GM11168 (cell line): ENCODE measurements around the gene HDGFL2.

Experiments used
- in situ Hi-C: fragments of 300-500 bp; cut with MboI; formaldehyde crosslinking; loops from one replicate; pipeline ENCODE4 v1.12.0; 2022; ENCODE audit warnings: low sequenced_read_pairs; ENCODE audit not compliant: unreplicated experiment

Gene HDGFL2

DNA sequence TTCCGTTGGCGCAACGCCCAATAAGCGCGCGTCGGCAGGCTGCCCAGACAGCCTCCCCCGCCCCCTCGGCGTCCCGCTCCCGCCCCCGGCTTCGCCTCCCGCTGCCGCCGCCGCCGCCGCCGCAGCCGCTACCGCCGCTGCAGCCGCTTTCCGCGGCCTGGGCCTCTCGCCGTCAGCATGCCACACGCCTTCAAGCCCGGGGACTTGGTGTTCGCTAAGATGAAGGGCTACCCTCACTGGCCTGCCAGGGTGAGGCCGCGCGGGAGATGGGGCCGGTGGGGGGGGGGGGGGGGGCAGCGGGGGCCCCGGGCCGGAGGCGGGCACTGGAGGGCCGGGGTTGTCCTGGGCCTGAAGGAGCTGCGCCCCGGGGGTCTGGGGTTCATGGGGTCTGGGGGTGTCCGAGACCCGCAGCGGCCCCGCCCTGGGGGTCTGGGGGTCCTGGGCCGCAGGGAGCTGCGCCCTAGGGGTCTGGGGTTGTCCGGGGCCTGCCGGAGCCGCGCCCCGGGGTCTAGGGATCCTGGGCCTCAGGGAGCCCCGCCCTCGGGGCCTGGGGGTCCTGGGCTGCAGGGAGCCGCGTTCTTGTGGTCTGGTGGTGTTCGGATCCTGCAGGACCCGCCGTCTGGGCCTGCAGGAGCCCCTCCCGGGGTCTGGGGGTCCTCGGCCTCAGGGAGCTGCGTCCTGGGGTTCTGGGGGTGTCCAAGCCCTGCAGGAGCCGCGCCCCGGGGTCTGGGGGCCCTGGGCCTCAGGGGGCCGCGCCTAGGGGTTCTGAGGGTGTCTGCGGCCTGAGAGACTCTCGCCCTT is at the start of gene HDGFL2:
HDGFL2 (plus strand) TSS at position 124 of the 801 bp plus-strand sequence; CDS start at position 178, 54 bp downstream.
- in situ Hi-C loops, result no loop called here

DNA sequence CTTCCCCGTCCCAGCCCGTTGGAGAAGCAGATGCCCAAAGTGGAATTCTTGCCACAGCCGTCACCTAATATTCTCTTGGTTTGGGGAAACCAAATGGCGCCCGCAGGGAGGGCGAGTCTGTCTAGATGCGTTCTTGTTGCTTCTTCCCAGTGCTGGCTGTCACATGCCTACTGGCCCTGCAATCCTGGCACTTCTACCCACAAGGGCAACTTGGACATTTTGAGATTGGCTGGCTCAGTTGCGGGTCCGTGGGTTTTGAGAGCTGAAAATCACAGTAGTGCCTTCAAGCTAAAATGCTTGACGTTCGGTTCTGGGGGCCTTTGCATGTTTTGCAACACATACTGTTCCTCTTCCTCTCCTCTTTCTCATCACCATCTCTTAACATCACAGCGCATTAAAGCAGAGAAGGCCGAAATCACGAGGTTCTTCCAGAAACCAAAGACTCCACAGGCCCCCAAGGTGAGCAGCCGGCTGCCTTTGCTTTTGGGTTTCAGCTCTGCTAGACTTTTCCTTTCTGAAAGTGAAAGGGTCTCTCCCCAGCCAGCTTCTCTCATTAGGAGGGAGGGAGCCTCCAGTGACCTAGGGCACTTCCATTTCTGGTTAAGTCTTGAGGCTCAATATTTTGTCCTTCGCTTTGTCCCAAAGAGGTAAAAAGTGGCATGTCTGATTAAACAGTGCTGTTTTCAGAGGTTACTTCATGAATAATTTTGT is 48.5 kb upstream of the HDGFL2 start:
- in situ Hi-C loops, result no loop called here

DNA sequence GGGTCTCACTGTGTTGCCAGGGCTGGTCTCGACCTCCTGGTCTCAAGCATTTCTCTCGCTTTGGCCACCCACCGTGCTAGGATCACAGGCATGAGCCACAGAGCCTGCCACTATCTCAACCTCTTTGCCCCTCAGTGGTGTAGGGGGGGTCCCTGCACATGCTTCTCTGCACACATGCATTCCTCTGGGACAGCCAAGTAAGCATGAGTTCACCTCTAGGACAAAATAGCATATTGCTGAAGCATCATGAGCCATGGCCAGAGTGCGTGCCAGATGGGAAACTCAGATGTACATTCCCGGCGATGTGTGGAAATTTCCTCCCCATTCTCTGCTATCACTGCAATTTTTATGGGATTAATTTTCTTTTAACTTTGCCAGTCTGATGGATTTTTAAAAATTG is 46.6 kb upstream of the HDGFL2 start:
- in situ Hi-C loops, result loop anchor here (5.0 kb wide), 1 partner anchor 37 kb away; no protein-coding TSS in a partner anchor

DNA sequence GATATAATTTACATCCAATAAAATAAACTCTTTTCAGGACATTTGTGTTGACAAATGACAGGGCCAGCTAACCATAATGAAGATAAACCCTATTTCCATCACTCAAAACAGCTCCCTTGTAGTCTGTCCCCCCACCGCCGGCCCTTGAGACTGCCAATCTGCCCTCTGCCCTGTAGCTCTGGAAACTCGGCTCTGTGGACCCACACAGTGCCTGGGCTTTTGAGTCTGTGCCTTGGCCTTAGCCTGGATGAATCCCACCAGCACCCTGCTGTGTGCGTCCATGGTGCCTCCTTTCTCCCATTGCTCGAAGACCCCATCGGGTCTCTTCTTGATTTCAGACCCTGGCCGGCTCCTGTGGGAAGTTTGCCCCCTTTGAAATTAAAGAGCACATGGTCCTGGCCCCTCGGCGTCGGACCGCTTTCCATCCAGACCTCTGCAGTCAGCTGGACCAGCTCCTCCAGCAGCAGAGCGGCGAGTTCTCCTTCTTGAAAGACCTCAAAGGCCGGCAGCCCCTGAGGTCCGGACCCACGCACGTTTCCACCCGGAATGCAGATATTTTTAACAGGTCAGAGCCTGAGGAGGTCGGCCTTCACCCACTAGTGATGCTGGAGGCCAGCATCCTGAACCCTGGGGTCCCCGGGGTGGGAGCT is 43.6 kb upstream of the HDGFL2 start:
- in situ Hi-C loops, result loop anchor here (5.0 kb wide), 1 partner anchor 34 kb away; no protein-coding TSS in a partner anchor

DNA sequence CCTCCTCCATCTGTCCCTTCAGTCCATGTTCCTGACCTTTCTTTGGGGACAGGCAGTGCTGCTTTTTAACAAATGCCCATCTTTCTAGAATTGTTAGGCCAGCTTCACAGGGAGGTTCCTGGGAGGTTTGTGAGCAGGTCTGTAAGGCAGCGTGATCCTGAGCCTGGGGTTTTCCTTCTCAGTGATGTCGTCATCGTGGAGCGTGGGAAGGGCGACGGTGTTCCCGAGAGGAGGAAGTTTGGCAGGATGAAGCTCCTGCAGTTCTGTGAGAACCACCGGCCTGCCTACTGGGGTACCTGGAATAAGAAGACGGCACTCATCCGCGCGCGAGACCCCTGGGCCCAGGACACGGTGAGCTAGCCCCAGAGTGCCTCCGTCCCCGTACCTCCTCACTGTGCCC is 42.8 kb upstream of the HDGFL2 start:
- in situ Hi-C loops, result loop anchor here (5.0 kb wide), 1 partner anchor 33 kb away; no protein-coding TSS in a partner anchor

DNA sequence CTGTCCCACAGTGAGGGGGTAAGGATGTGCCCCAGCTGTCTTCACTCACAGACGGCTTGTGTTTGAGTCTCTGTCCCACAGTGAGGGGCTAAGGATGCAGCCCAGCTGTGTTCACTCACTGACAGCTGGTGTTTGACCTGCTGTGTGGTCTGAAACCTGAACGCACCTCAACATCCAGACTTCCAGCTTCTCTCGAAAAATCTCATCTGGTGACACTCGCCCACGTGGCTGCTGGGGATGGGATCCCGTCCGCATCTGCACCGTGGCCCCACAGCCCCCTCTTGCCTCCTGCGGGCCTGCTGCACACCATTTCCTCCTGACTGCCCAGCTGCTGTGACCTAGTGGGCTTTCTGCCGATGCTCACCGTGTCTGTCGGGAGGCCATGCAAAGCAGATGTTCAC is 42.3 kb upstream of the HDGFL2 start:
- in situ Hi-C loops, result loop anchor here (5.0 kb wide), 1 partner anchor 33 kb away; no protein-coding TSS in a partner anchor

DNA sequence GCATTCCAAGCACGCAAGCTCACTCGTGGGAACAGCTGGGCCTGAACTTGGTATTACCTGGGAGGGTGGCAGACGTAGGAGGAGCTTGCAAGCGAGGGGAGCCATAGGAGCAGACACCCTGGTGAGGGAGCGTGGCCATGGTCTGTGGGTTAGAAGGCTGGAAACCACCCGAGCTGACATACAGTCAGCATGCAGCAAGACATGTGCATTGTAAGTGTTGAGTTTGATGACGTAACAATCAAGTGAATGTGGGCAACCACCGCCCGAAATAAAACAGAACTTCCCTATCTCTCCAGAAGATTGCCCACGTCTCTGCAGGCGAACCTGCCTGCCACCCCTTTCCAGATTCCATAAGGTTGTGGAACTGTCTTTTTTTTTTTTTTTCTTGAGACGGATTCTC is 41.3 kb upstream of the HDGFL2 start:
- in situ Hi-C loops, result no loop called here

DNA sequence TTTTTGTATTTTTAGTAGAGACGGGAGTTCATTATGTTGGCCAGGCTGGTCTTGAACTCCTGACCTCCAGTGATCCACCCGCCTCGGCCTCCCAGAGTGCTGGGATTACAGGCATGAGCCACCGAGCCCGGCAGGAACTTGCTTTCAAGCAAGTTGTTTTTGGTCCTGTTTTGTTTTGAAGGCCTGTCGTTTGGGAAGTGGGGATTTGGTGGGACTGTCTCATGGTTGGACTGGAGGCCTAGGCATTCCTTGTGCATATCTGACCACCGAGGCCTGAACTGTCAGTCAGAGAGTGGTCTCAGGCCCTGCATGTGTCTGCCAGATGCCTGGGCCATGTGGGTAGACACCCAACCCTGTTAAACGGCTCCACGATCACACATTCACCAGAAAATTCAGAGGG is 40.8 kb upstream of the HDGFL2 start:
- in situ Hi-C loops, result no loop called here

DNA sequence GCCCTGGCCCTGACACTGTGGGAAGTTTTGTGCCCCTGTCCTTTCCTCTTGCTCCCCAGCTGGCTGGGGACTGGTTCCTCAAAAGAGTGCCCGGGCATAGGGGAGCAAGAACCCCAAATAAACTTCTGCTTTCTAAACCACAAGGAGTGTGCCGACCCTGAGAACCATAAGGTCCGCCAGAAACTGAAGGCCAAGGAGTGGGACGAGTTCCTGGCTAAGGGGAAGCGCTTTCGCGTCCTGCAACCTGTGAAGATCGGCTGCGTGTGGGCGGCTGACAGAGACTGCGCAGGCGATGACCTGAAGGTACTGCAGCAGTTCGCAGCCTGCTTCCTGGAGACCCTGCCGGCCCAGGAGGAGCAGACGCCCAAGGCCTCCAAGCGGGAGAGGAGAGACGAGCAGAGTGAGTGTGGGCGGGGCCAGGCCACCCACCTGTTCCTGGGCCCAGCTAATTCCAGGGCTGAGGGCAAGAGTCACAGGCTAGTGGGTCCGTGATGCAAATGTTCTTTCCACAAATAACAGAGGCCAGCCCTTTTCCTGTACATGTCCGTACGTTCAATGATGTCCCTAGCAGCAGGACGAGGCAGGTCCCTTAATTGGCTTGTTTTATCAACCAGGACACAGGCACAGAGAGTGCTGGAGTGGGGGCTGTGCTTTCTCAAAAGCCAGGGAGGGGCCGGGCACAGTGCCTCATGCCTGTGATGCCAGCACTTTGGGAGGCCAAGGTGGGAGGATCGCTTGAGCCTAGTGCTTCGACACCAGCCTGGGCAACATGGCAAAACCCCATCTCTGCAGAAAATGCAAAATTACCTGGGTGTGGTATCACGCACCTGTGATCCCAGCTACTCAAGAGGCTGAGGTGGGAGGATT is 40.1 kb upstream of the HDGFL2 start:
- in situ Hi-C loops, result no loop called here

DNA sequence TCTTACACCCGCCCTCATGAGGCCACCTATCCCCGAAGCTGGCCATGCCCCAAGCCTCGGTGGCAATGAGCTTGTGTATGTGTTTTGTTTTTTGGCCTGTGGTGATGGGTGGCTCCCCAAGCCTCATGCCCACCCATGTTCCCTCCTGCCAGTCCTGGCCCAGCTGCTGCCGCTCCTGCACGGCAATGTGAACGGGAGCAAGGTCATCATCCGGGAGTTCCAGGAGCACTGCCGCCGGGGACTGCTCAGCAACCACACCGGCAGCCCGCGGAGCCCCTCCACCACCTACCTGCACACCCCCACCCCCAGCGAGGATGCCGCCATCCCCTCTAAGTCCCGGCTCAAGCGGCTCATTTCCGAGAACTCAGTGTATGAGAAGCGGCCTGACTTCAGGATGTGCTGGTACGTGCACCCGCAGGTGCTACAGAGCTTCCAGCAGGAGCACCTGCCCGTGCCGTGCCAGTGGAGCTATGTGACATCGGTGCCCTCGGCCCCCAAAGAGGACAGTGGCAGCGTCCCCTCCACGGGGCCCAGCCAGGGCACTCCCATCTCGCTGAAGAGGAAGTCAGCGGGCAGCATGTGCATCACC is 39.1 kb upstream of the HDGFL2 start:
- in situ Hi-C loops, result no loop called here

DNA sequence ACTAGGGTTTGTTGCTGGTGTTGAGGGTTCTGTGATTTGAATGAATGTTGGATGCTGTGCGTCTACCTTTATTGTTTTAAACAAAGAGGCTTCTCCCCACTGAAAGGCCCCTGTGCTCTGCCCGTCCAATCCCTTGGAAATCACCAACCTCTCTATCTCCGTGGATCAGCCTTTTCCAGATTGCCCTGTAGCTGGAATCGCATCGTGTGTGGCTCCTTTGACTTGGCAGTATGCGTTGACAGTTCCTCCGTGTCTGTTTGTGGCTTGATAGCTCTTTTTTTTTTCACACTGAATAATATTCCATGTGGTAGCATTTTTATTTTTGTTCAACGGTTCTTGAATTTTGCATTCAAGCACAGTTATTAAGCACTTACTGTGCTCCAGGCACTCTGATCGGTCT is 37.7 kb upstream of the HDGFL2 start:
- in situ Hi-C loops, result no loop called here

DNA sequence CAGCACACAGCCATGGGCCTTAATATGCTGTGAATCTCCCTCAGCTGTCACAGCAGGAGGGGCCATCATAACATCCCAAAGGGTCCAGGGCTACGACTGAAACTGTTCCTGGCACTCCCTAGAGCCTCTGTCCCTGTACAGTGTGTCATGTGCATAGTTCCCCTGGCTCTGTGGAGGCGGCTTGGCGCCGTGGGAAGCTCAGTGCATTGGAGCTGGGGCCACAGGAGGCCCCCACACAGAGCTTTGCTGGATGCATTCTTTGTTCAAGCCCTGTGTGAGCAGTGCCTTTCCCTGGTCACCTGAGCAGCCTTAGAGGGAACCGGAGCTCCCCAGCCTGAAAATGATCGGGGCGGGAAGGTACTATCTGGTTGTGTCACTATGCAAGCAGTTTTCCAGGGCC is 35.9 kb upstream of the HDGFL2 start:
- in situ Hi-C loops, result no loop called here

DNA sequence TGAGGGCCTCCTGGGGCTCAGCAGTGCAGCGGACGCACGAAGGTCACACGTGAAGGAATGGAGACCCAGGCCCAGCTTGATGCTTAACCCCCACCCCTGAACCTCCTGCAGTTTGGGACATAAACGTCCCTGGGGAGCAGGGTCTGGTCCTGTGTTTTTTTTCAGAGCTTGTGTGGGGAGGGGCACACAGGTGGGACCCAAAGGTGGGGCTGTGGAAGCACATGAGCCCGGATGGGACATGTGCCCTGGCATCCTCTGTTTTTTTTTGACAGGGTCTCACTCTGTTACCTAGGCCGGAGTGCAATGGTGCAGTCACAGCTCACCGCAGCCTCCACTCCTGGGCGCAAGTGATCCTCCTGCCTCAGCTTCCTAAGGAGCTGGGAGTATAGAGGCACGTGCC is 35.0 kb upstream of the HDGFL2 start:
- in situ Hi-C loops, result no loop called here

DNA sequence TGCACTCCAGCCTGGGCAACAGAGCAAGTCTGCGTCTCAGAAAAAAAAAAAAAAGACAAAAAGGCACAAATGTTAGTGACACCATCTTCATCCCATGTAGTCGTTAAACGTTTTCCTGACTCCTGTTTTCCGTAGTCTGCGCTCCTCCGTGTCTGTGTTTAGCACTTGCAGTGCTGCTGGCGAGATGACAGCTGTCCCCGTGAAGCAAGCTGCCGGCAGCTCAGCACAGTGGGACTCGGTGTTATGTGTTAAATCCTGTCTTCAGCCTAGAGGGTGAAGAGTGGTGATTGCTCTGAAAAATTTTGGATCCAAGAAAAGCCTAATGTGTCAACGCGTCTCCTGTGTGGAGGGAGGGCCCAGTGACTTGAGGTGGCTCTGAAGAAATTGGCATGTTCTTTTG is 32.9 kb upstream of the HDGFL2 start:
- in situ Hi-C loops, result no loop called here

DNA sequence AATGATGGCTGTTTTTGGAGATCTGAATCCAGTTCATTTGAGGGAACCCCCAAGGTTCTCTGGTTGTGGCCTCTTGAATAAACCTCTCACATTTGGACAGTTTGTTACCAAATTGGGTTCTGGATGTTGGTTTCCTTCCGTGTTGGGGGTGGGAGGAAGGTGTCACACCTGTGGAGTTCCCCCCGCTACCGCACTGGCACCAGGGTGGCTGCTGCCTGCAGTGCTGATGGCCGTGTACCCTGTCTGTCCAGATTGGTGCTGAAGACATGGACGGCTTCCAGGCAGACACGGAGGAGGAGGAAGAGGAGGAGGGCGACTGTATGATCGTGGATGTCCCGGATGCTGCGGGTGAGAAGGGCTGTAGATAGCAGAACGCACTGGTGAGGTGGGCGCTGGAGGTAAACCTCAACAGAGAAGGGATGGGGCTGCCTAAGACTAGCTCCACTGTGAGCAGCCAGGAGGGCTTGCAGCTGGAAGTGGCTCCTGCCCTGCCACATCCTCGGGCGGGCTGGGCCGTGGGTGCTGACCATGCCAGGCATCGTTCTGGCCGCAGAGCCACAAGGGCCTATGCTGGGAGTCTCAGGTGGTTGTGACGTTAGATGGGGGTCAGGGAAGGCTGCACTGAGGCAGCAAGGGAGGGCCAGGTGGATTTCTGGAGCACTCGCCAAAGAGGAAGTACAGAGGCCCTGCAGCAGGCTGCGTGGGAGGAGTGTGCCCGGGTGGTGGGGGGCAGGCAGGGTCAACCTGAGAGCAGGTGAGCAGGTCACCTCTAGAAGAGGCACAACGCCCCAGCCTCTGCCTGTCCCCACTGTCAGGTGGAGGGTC is 29.9 kb upstream of the HDGFL2 start:
- in situ Hi-C loops, result no loop called here

DNA sequence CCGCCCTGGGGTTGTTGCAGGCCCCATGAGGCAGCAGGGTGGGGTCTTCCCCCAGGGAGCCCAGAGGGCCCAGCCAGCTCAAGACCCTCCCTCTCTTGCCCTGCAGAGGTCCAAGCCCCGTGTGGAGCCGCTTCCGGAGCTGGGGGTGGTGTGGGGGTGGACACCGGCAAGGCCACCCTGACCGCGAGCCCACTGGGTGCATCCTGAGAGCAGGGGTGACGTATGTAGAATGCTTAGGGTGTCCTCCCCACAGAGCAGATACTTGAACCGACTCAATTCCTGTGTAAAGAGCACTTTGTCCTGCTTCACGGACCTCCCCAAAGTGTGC is 29.3 kb upstream of the HDGFL2 start:
- in situ Hi-C loops, result no loop called here

DNA sequence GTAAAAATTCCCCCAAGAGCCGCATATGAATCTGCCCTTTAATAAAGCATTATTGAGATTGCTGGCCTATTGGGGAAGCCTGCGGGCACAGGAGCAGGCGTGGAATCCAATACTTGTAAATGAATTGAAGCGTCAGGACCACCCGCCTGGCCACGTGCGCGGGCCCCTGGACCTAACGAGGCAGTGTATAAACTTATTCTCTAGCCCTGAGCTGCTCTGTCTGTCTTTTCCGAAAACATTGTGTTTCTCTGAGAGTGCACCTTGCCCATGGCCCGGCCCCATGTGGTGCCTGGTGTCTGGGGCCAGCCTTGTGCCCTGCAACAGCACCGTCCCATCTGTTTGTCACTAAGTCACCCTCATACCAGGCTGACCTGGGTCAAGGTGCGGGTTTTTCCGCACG is 28.9 kb upstream of the HDGFL2 start:
- in situ Hi-C loops, result no loop called here

DNA sequence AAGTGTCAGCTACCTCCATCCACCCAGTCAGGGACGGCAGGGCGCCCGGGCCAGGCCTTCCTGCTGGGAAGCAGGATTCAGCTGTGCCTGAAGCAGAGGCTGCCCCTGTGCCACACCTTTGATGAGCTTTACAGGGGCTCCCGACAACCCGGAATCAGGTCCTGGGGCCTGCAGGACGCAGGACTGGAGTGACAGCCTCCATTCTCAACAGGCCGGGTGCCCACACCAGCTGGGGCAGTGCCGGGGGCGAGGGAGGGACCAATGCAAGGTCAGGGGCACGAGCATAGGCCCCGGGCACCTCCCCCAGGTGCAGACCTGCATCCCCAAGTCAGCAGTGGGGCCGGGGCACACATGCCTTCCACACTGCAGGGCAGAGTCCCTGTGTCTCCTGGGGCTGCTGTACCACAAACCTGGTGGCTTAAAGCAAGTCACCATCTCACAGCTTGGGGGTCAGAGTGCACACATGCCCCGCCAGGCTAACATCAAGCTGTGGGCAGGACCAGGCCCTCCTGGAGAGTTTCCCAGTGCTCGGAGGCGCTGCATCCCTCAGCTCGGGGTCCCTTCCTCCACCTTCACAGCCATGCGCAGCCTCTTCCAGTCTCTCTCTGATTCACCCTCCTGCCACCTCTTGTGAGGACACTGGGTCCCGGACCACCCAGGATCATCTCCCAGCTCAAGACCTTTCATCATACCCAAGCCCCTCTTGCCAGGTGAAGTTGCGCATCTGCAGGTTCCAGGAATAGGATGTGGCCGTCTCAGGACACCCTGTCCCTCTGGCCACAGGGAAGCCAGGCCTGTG is 27.9 kb upstream of the HDGFL2 start:
- in situ Hi-C loops, result no loop called here
